GM23338 (cell line): Measurements from ENCODE around the gene TJP1. TPM values are rescaled to one million over a fixed set of nuclear protein-coding genes. Genes with fewer than 3 reads are reported as not detected.

Experiments used
- ATAC-seq: fragments of 200-7000 bp; cut with Tn5 transposase; 3 replicates; pipeline ENCODE4 v1.9.1; 2020
- DNase-seq: peaks from one replicate; pipeline ENCODE4 v3.0.0-alpha.2; 2015; ENCODE audit warnings: low spot score
- H2AFZ ChIP-seq: fragments of 200-600 bp; sonication (generic); 2 replicates; pipeline ENCODE4 v1.8.0; 2016; ENCODE audit warnings: antibody characterized with exemption, mild to moderate bottlenecking, moderate library complexity
- H3F3A ChIP-seq: fragments of 200-600 bp; sonication (generic); replicated peaks from 2 replicates; pipeline ENCODE4 v1.8.0; 2017; ENCODE audit warnings: antibody characterized with exemption, mixed run types, low read depth
- H3K27ac ChIP-seq: fragments of 200-600 bp; sonication (generic); 2 replicates; pipeline ENCODE4 v1.6.1; 2016; ENCODE audit warnings: low read depth
- H3K27me3 ChIP-seq: fragments of 200-600 bp; sonication (generic); 2 replicates; pipeline ENCODE4 v1.8.0; 2016; ENCODE audit warnings: mild to moderate bottlenecking, mixed run types, moderate library complexity; ENCODE audit not compliant: insufficient read depth
- H3K36me3 ChIP-seq: fragments of 200-600 bp; sonication (generic); 2 replicates; pipeline ENCODE4 v1.8.0; 2016; ENCODE audit warnings: mild to moderate bottlenecking; ENCODE audit not compliant: insufficient read depth
- H3K4me1 ChIP-seq: fragments of 200-600 bp; sonication (generic); 2 replicates; pipeline ENCODE4 v1.8.0; 2016; ENCODE audit warnings: mild to moderate bottlenecking, moderate library complexity; ENCODE audit not compliant: insufficient read depth
- H3K4me2 ChIP-seq: fragments of 200-600 bp; sonication (generic); 2 replicates; pipeline ENCODE4 v1.7.1; 2017; ENCODE audit warnings: mixed run types
- H3K4me3 ChIP-seq: fragments of 200-600 bp; sonication (generic); 2 replicates; pipeline ENCODE4 v1.6.1; 2016; ENCODE audit warnings: mixed run types
- H3K79me2 ChIP-seq: fragments of 200-600 bp; sonication (generic); replicated peaks from 2 replicates; pipeline ENCODE4 v1.8.0; 2017; ENCODE audit warnings: mild to moderate bottlenecking; ENCODE audit not compliant: insufficient read depth
- H3K9me2 ChIP-seq: fragments of 200-600 bp; sonication (generic); 2 replicates; pipeline ENCODE4 v1.8.0; 2017; ENCODE audit not compliant: insufficient read depth
- H4K20me1 ChIP-seq: fragments of 200-600 bp; sonication (generic); replicated peaks from 2 replicates; pipeline ENCODE4 v1.8.0; 2017; ENCODE audit warnings: mild to moderate bottlenecking; ENCODE audit not compliant: insufficient read depth
- H3K27ac Mint-ChIP-seq: 2 replicates; pipeline ENCODE4 v1.8.0; 2020; ENCODE audit warnings: inconsistent platforms, mild to moderate bottlenecking, moderate library complexity, mixed read lengths
- H3K27me3 Mint-ChIP-seq: 3 replicates; pipeline ENCODE4 v1.8.0; 2022; ENCODE audit warnings: low read depth, mild to moderate bottlenecking, moderate library complexity, mixed read lengths, inconsistent platforms; ENCODE audit not compliant: insufficient read depth, poor library complexity
- H3K36me3 Mint-ChIP-seq: 3 replicates; pipeline ENCODE4 v1.8.0; 2021; ENCODE audit warnings: low read depth, mild to moderate bottlenecking, inconsistent platforms, moderate library complexity, mixed read lengths
- H3K4me1 Mint-ChIP-seq: 3 replicates; pipeline ENCODE4 v1.8.0; 2020; ENCODE audit warnings: mild to moderate bottlenecking, inconsistent platforms, mixed read lengths
- H3K4me3 Mint-ChIP-seq: 3 replicates; pipeline ENCODE4 v1.8.0; 2021; ENCODE audit warnings: moderate library complexity, mild to moderate bottlenecking, inconsistent platforms, mixed read lengths
- H3K9me3 Mint-ChIP-seq: 3 replicates; pipeline ENCODE4 v1.8.0; 2020; ENCODE audit warnings: moderate library complexity, mild to moderate bottlenecking, inconsistent platforms, mixed read lengths
- CREB1 ChIP-seq: fragments of 250-450 bp; sonication (Bioruptor Pico); IDR thresholded peaks from 2 replicates; pipeline ENCODE4 v1.5.0; 2020; ENCODE audit warnings: low read depth, mild to moderate bottlenecking, moderate library complexity
- CTCF ChIP-seq, 2 experiments: fragments of 200-600 bp in 1 of 2; sonication (generic) in 1 of 2; conservative IDR thresholded peaks; 2 replicates each; pipeline versions ENCODE4 v1.5.1 to v1.6.1; 2016 to 2017; ENCODE audit warnings: antibody characterized with exemption in 2 of 2, low read depth in 2 of 2, mild to moderate bottlenecking in 2 of 2, moderate library complexity in 1 of 2
- EZH2 ChIP-seq: fragments of 200-600 bp; sonication (generic); IDR thresholded peaks from one replicate; pipeline ENCODE4 v1.8.0; 2017; ENCODE audit warnings: antibody characterized with exemption, mild to moderate bottlenecking, low read depth; ENCODE audit not compliant: unreplicated experiment
- EZH2phosphoT487 ChIP-seq: fragments of 200-600 bp; sonication (generic); IDR thresholded peaks from one replicate; pipeline ENCODE4 v1.8.1; 2018; ENCODE audit warnings: antibody characterized with exemption; ENCODE audit not compliant: unreplicated experiment
- NANOG ChIP-seq: IDR thresholded peaks from 2 replicates; pipeline ENCODE4 v1.6.1; 2016; ENCODE audit warnings: antibody characterized with exemption, borderline replicate concordance
- POLR2AphosphoS5 ChIP-seq: IDR thresholded peaks from 2 replicates; pipeline ENCODE4 v1.6.1; 2016; ENCODE audit warnings: antibody characterized with exemption, low read depth
- STAT1 ChIP-seq: IDR thresholded peaks from one replicate; pipeline ENCODE4 v1.6.1; 2016; ENCODE audit warnings: antibody characterized with exemption; ENCODE audit not compliant: unreplicated experiment
- ZNF114 ChIP-seq: fragments of 250-450 bp; sonication (Bioruptor Pico); IDR thresholded peaks from 2 replicates; pipeline ENCODE4 v1.5.0; 2020; ENCODE audit warnings: mild to moderate bottlenecking, moderate library complexity
- ZNF331 ChIP-seq: fragments of 250-450 bp; sonication (Bioruptor Pico); IDR thresholded peaks from 2 replicates; pipeline ENCODE4 v1.5.0; 2020; ENCODE audit warnings: low read depth, mild to moderate bottlenecking, moderate library complexity
- polyA plus RNA-seq: library from polyadenylated mRNA; unstranded; fragments of >200 nt; fragmentation: Nextera tagmentation; extraction: Ambion mirVana; gene quantifications from 2 replicates; pipeline ENCODE4 v1.2.1, GENCODE V29; 2016
- total RNA-seq: library from RNA; depleted of rRNA; stranded (reverse); fragments of >200 nt; shearing (Covaris generic); gene quantifications from 2 replicates; pipeline ENCODE4 v1.2.3, GENCODE V29; 2014
- TF ChIP-seq, protein P1 (sequence below): fragments of 250-450 bp; sonication (Bioruptor Pico); IDR thresholded peaks from 2 replicates; pipeline ENCODE4 v1.5.0; 2020; ENCODE audit warnings: mild to moderate bottlenecking, moderate library complexity
- TF ChIP-seq, protein P2 (sequence below): IDR thresholded peaks from 2 replicates; pipeline ENCODE4 v1.6.1; 2016; ENCODE audit warnings: antibody characterized with exemption
- TF ChIP-seq, protein P3 (sequence below): IDR thresholded peaks from one replicate; pipeline ENCODE4 v1.6.1; 2018; ENCODE audit warnings: antibody characterized with exemption; ENCODE audit not compliant: unreplicated experiment

TJP1 gene
- total and polyA plus RNA-seq, 2 experiments from 2014 or later = 76.2 to 116 TPM

DNA sequence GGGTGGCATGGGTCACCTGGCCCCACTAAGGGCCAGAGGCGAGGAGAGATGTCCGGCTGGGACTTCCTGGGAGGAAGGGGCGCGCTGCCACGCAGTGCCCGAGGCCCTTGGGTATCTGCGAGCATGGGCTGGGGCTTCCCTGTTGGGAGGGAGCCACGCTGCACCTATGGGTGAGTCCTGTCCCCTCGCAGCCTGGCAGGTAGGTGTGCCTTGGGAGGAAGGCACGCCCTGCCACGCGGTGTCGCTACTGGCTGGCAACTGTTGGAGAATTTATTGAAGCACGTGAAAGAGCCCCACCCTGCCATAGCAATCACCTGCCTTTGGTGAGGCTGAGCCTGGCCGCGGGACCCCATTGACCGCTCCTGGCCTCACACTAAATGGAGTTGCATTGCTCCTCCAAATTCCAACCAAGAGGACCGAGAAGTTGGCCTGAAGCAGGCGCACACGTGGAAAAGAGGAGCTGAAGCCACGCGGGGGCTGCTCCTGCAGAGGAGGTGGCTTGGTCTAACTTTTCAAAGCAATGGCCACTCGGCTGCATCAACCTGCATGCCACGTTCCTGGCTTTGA is 134.2 kb downstream of the TJP1 start:
- ATAC-seq (no peak), DNase-seq (no peak)
- Histone ChIP-seq H3K27ac (no peak overlapping the region), H3K27me3 (no peaks in the 10 kb centered on the region), H3K9me2 (no peaks in the 10 kb centered on the region), H3K79me2 (no peaks in the 10 kb centered on the region), H3F3A (no peaks in the 10 kb centered on the region), H3K4me2 (no peak overlapping the region), H3K36me3 (no peaks in the 10 kb centered on the region), H4K20me1 (no peaks in the 10 kb centered on the region), H3K4me1 (no peaks in the 10 kb centered on the region), H2AFZ (no peak overlapping the region), H3K4me3 (no peak overlapping the region)
- TF ChIP-seq EZH2 = no peak
- TF ChIP-seq, protein P1, sequence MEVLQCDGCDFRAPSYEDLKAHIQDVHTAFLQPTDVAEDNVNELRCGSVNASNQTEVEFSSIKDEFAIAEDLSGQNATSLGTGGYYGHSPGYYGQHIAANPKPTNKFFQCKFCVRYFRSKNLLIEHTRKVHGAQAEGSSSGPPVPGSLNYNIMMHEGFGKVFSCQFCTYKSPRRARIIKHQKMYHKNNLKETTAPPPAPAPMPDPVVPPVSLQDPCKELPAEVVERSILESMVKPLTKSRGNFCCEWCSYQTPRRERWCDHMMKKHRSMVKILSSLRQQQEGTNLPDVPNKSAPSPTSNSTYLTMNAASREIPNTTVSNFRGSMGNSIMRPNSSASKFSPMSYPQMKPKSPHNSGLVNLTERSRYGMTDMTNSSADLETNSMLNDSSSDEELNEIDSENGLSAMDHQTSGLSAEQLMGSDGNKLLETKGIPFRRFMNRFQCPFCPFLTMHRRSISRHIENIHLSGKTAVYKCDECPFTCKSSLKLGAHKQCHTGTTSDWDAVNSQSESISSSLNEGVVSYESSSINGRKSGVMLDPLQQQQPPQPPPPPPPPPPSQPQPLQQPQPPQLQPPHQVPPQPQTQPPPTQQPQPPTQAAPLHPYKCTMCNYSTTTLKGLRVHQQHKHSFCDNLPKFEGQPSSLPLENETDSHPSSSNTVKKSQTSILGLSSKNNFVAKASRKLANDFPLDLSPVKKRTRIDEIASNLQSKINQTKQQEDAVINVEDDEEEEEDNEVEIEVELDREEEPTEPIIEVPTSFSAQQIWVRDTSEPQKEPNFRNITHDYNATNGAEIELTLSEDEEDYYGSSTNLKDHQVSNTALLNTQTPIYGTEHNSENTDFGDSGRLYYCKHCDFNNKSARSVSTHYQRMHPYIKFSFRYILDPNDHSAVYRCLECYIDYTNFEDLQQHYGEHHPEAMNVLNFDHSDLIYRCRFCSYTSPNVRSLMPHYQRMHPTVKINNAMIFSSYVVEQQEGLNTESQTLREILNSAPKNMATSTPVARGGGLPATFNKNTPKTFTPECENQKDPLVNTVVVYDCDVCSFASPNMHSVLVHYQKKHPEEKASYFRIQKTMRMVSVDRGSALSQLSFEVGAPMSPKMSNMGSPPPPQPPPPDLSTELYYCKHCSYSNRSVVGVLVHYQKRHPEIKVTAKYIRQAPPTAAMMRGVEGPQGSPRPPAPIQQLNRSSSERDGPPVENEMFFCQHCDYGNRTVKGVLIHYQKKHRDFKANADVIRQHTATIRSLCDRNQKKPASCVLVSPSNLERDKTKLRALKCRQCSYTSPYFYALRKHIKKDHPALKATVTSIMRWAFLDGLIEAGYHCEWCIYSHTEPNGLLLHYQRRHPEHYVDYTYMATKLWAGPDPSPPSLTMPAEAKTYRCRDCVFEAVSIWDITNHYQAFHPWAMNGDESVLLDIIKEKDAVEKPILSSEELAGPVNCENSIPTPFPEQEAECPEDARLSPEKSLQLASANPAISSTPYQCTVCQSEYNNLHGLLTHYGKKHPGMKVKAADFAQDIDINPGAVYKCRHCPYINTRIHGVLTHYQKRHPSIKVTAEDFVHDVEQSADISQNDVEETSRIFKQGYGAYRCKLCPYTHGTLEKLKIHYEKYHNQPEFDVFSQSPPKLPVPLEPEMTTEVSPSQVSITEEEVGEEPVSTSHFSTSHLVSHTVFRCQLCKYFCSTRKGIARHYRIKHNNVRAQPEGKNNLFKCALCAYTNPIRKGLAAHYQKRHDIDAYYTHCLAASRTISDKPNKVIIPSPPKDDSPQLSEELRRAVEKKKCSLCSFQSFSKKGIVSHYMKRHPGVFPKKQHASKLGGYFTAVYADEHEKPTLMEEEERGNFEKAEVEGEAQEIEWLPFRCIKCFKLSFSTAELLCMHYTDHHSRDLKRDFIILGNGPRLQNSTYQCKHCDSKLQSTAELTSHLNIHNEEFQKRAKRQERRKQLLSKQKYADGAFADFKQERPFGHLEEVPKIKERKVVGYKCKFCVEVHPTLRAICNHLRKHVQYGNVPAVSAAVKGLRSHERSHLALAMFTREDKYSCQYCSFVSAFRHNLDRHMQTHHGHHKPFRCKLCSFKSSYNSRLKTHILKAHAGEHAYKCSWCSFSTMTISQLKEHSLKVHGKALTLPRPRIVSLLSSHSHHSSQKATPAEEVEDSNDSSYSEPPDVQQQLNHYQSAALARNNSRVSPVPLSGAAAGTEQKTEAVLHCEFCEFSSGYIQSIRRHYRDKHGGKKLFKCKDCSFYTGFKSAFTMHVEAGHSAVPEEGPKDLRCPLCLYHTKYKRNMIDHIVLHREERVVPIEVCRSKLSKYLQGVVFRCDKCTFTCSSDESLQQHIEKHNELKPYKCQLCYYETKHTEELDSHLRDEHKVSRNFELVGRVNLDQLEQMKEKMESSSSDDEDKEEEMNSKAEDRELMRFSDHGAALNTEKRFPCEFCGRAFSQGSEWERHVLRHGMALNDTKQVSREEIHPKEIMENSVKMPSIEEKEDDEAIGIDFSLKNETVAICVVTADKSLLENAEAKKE (CRISPR knock-in tag) = no peak
- no peak; a peak in 1 of 4 replicates for TF ChIP-seq CTCF (conservative IDR thresholded peaks at IDR 0.05; ENCODE audit: low read depth in 2 of 2)
- no peak for TF ChIP-seq STAT1
- no peak for TF ChIP-seq ZNF331 (CRISPR knock-in tag)
- TF ChIP-seq, protein P2, sequence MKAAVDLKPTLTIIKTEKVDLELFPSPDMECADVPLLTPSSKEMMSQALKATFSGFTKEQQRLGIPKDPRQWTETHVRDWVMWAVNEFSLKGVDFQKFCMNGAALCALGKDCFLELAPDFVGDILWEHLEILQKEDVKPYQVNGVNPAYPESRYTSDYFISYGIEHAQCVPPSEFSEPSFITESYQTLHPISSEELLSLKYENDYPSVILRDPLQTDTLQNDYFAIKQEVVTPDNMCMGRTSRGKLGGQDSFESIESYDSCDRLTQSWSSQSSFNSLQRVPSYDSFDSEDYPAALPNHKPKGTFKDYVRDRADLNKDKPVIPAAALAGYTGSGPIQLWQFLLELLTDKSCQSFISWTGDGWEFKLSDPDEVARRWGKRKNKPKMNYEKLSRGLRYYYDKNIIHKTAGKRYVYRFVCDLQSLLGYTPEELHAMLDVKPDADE = no peak
- no peak for TF ChIP-seq NANOG
- TF ChIP-seq CREB1 (CRISPR knock-in tag) = no peak
- no peak for TF ChIP-seq EZH2phosphoT487
- TF ChIP-seq, protein P3, sequence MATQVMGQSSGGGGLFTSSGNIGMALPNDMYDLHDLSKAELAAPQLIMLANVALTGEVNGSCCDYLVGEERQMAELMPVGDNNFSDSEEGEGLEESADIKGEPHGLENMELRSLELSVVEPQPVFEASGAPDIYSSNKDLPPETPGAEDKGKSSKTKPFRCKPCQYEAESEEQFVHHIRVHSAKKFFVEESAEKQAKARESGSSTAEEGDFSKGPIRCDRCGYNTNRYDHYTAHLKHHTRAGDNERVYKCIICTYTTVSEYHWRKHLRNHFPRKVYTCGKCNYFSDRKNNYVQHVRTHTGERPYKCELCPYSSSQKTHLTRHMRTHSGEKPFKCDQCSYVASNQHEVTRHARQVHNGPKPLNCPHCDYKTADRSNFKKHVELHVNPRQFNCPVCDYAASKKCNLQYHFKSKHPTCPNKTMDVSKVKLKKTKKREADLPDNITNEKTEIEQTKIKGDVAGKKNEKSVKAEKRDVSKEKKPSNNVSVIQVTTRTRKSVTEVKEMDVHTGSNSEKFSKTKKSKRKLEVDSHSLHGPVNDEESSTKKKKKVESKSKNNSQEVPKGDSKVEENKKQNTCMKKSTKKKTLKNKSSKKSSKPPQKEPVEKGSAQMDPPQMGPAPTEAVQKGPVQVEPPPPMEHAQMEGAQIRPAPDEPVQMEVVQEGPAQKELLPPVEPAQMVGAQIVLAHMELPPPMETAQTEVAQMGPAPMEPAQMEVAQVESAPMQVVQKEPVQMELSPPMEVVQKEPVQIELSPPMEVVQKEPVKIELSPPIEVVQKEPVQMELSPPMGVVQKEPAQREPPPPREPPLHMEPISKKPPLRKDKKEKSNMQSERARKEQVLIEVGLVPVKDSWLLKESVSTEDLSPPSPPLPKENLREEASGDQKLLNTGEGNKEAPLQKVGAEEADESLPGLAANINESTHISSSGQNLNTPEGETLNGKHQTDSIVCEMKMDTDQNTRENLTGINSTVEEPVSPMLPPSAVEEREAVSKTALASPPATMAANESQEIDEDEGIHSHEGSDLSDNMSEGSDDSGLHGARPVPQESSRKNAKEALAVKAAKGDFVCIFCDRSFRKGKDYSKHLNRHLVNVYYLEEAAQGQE = no peak
- no peak for TF ChIP-seq POLR2AphosphoS5
- TF ChIP-seq ZNF114 (CRISPR knock-in tag) = no peak
- Mint-ChIP-seq H3K4me3 (no peak overlapping the region), H3K36me3 (no peaks in the 10 kb centered on the region; the same call in 2 of the 3 replicates), H3K4me1 (no peaks in the 10 kb centered on the region; the same call in 2 of the 3 replicates), H3K9me3 (peaks cover 2% of the 10 kb centered on the region; the same call in 2 of the 3 replicates), H3K27ac (no peak overlapping the region), H3K27me3 (peaks cover 9% of the 10 kb centered on the region)
